Measurements from ENCODE around the gene ADAM15.

Gene ADAM15

GRCh38 chr1:155084722-155085503, 33.8 kb downstream of the ADAM15 start:
- TF ChIP-seq, protein P1, sequence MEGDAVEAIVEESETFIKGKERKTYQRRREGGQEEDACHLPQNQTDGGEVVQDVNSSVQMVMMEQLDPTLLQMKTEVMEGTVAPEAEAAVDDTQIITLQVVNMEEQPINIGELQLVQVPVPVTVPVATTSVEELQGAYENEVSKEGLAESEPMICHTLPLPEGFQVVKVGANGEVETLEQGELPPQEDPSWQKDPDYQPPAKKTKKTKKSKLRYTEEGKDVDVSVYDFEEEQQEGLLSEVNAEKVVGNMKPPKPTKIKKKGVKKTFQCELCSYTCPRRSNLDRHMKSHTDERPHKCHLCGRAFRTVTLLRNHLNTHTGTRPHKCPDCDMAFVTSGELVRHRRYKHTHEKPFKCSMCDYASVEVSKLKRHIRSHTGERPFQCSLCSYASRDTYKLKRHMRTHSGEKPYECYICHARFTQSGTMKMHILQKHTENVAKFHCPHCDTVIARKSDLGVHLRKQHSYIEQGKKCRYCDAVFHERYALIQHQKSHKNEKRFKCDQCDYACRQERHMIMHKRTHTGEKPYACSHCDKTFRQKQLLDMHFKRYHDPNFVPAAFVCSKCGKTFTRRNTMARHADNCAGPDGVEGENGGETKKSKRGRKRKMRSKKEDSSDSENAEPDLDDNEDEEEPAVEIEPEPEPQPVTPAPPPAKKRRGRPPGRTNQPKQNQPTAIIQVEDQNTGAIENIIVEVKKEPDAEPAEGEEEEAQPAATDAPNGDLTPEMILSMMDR (IDR thresholded peaks at IDR 0.05; ENCODE audit: control extremely low read depth, extremely low read depth, low read depth, missing control alignments), result peak; percentile 94
- POLR2A ChIA-PET, result interaction anchor here (1.1 kb wide), 1 partner anchor 68 kb away, joined by 4 read pairs; no protein-coding TSS in a partner anchor
- peak; percentile 96 for DNase-seq (ENCODE audit: extremely low spot score)
- CTCF ChIA-PET, result interaction anchor here (0.6 to 5.1 kb wide), 66 partner anchors 9 to 606 kb away, joined by 3 to 169 read pairs (median 5); partner anchors contain the start of genes ADAM15, DPM3, EFNA4 and FLAD1

- peak; percentile 63 for DNase-seq (ENCODE audit: extremely low spot score)
- TF ChIP-seq, protein P1 (IDR thresholded peaks at IDR 0.05; ENCODE audit: control extremely low read depth, extremely low read depth, low read depth, missing control alignments), result no peak
- ChIA-PET CTCF (interaction anchor here (0.7 to 5.1 kb wide), 62 partner anchors 10 to 606 kb away, joined by 3 to 169 read pairs (median 5); partner anchors contain the start of genes ADAM15, DPM3, EFNA4 and KRTCAP2), POLR2A (interaction anchor here (1.1 kb wide), 1 partner anchor 69 kb away, joined by 4 read pairs; no protein-coding TSS in a partner anchor)
Observed at GRCh38 chr1:155085504-155086127, 34.5 kb downstream of the ADAM15 start.

DNA sequence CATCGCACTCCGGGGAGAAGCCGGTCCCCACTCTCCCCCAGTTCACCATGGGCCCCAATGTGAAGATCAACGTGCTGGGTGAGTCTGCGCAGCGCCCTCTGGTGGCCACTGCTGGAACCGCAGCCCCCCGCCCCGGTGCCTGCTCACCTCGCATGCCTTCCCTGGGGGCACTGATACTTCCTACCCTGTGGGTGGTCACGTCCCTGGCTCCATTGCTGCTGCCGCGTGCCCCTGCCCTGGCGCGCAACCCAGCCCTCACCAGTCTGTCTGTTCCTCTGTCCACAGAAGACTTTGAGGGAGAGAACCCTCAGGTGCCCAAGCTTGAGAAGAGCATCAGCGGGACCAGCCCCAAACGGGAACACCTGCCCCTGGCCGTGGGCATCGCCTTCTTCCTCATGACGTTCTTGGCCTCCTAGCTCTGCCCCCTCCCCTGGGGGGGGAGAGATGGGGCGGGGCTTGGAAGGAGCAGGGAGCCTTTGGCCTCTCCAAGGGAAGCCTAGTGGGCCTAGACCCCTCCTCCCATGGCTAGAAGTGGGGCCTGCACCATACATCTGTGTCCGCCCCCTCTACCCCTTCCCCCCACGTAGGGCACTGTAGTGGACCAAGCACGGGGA, 35.1 kb downstream of the ADAM15 start:
- ChIA-PET POLR2A (no interaction called here), CTCF (interaction anchor here (0.7 to 5.1 kb wide), 24 partner anchors 10 to 130 kb away, joined by 3 to 169 read pairs (median 9); partner anchors contain the start of genes ADAM15, EFNA4, KRTCAP2 and PBXIP1)
- TF ChIP-seq, protein P1 (IDR thresholded peaks at IDR 0.05; ENCODE audit: control extremely low read depth, extremely low read depth, low read depth, missing control alignments), result peak; percentile 99
- peak; percentile 85 for DNase-seq (ENCODE audit: extremely low spot score)

GRCh38 chr1:155086856-155087535, 35.9 kb downstream of the ADAM15 start:
- no peak for DNase-seq (ENCODE audit: extremely low spot score)
- ChIA-PET POLR2A (no interaction called here), CTCF (interaction anchor here (0.7 to 5.1 kb wide), 11 partner anchors 11 to 88 kb away, joined by 3 to 169 read pairs (median 23); partner anchors contain the start of genes ADAM15, EFNA4, KRTCAP2 and SLC50A1)
- TF ChIP-seq, protein P1 (IDR thresholded peaks at IDR 0.05; ENCODE audit: control extremely low read depth, extremely low read depth, low read depth, missing control alignments), result no peak

DNA sequence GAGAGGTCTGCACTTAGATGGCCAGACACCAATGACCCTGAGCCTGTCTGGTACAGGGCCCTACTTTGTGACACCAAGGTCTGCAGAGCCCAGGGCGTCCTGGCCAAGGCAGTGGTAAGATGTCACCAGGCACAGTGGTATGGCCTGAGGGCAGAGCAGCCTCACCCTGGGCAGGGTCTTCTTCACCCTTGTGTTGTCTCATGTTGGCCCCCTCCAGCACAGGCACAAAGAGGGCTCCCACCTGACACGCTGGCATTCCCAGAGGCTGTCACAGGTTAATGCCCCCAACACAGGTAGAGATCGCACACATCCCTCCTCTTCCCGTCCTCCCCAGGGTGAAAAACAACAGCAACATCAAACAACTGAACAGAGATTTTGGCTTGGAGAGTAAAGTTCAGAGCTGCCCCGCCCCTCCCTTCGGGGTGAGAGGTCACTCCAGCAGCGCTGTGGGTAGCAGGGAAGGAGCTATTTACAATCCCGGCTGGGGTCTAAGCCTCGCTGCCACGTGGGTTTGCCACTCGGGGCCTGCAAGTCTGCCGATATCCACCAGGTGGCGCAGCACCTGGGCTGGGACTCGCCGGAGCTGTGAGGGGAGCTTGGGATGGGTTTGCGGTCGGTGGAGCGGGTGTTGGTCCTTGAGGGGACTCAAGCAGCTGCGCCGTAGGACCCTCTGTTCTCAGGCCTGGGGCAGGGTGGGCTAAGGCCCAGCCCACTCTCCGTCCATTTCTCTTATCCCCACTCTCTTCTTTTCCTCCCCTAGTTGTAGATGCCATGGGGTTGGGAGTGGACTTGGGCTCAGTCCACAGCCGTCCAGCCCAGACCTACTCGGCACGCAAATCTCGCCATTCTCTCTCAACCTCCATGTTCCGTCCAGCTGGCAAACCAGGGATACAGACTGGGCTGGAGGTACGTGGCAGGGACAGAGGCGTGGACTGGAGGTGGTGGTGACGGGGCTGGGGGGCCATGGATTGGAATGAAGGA, 40.2 kb downstream of the ADAM15 start:
- TF ChIP-seq, protein P1 (IDR thresholded peaks at IDR 0.05; ENCODE audit: control extremely low read depth, extremely low read depth, low read depth, missing control alignments), result peak; percentile 95
- CTCF ChIA-PET, result interaction anchor here (0.7 to 6.8 kb wide), 46 partner anchors 9 to 525 kb away, joined by 3 to 184 read pairs (median 6); partner anchors contain the start of genes CHRNB2, DCST1, DCST2 and EFNA4
- DNase-seq (ENCODE audit: extremely low spot score), result peak; percentile 84
- POLR2A ChIA-PET, result interaction anchor here (0.5 to 1.5 kb wide), 3 partner anchors 71 to 82 kb away, joined by 4 to 7 read pairs (median 5); partner anchors contain the start of genes KRTCAP2 and TRIM46
